Endodermal cell (in vitro differentiated cells): ENCODE data around the gene PDE5A. TPM values are rescaled to one million over a fixed set of nuclear protein-coding genes. Genes with fewer than 3 reads are reported as not detected.

Experiments used
- DNase-seq: peaks from one replicate; pipeline ENCODE4 v3.0.0-alpha.2; 2017
- H3K27ac ChIP-seq: 2 replicates; pipeline ENCODE4 v1.5.1; 2013; ENCODE audit warnings: mild to moderate bottlenecking, low read depth, low read length, moderate library complexity
- H3K27me3 ChIP-seq: 2 replicates; pipeline ENCODE4 v1.6.1; 2013; ENCODE audit warnings: mild to moderate bottlenecking, low read length, moderate library complexity; ENCODE audit not compliant: insufficient read depth, control insufficient read depth, poor library complexity, severe bottlenecking
- H3K36me3 ChIP-seq: 2 replicates; pipeline ENCODE4 v1.7.0; 2013; ENCODE audit warnings: mild to moderate bottlenecking, low read length, moderate library complexity; ENCODE audit not compliant: control insufficient read depth, insufficient read depth
- H3K4me1 ChIP-seq: one replicate; pipeline ENCODE4 v1.7.0; 2013; ENCODE audit warnings: low read length; ENCODE audit not compliant: control insufficient read depth, insufficient read depth
- H3K4me3 ChIP-seq: 2 replicates; pipeline ENCODE4 v1.5.1; 2013; ENCODE audit warnings: mild to moderate bottlenecking, low read length, moderate library complexity
- H3K9ac ChIP-seq: 2 replicates; pipeline ENCODE4 v1.6.1; 2013; ENCODE audit warnings: mild to moderate bottlenecking, low read length, moderate library complexity; ENCODE audit not compliant: poor library complexity, severe bottlenecking; ENCODE audit errors: extremely low read depth
- H3K9me3 ChIP-seq: 2 replicates; pipeline ENCODE4 v1.6.1; 2013; ENCODE audit warnings: mild to moderate bottlenecking, low read length, moderate library complexity; ENCODE audit not compliant: control insufficient read depth
- H3K27ac Mint-ChIP-seq: 2 replicates; pipeline ENCODE4 v1.8.0; 2020; ENCODE audit warnings: mixed read lengths
- H3K27me3 Mint-ChIP-seq: 2 replicates; pipeline ENCODE4 v1.8.0; 2021; ENCODE audit warnings: mild to moderate bottlenecking, mixed read lengths; ENCODE audit not compliant: insufficient read depth
- H3K36me3 Mint-ChIP-seq: 2 replicates; pipeline ENCODE4 v1.8.0; 2020; ENCODE audit warnings: low read depth, mixed read lengths
- H3K4me1 Mint-ChIP-seq: 2 replicates; pipeline ENCODE4 v1.8.0; 2020; ENCODE audit warnings: mixed read lengths
- H3K4me3 Mint-ChIP-seq: 2 replicates; pipeline ENCODE4 v1.8.0; 2020; ENCODE audit warnings: mild to moderate bottlenecking, moderate library complexity, mixed read lengths
- H3K9me3 Mint-ChIP-seq: 2 replicates; pipeline ENCODE4 v1.8.0; 2020; ENCODE audit warnings: mild to moderate bottlenecking, mixed read lengths
- WGBS, 2 experiments: methylation state at CpG; one replicate each; pipeline versions ENCODE4 v1.1.5 to v1.1.7; 2013; ENCODE audit warnings: missing lambda C conversion rate in 2 of 2, mixed read lengths in 1 of 2; ENCODE audit not compliant: insufficient coverage in 1 of 2, insufficient read length in 1 of 2; 5-methylcytosine and 5-hydroxymethylcytosine counted together
- total RNA-seq, 2 donors: library from RNA; stranded (reverse); fragmentation: NEBNext Ultra II Directional in 1 of 2; extraction: Animal tissue kit (Norgen Biotek cat#: 25700) in 1 of 2; gene quantifications; 2 replicates in 1 of 2; 3 replicates in 1 of 2; pipeline ENCODE4 v1.2.1, GENCODE V29; 2021
- TF ChIP-seq, protein P1 (sequence below): fragments of 200-600 bp; sonication (generic); conservative IDR thresholded peaks from 2 replicates; pipeline ENCODE4 v1.5.0; 2021; ENCODE audit warnings: antibody characterized with exemption, mild to moderate bottlenecking

PDE5A gene
- total RNA-seq, 2 donors from 2014 or later, result 36.3 to 37.8 TPM

DNA sequence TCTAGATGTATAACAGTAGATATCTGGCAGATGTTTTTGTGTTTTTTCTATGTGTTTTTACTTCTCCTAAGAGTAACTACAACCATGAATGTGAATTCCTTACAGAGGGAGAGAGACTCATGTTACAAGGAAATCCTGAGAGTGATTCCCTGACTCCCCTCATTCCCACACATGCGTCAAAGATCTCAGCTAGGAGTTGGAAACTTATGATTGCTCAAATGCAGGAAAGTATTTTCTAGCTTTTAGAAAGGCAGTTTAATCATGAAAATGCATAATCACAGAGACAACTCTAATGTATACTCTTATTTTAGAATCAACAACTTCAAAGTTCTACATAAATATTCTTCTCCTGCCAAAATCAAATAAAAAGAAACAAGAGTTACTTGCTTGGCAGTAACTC is 121.8 kb downstream of the PDE5A start:
- DNase-seq, result no peak
- Mint-ChIP-seq H3K9me3 (no peaks in the 10 kb centered on the region), H3K27me3 (no peaks in the 10 kb centered on the region), H3K36me3 (peaks cover 34% of the 10 kb centered on the region), H3K4me3 (no peak overlapping the region), H3K27ac (no peak overlapping the region), H3K4me1 (peaks cover 1% of the 10 kb centered on the region)
- H3K9ac ChIP-seq, result no peak overlapping the region
- TF ChIP-seq, protein P1, sequence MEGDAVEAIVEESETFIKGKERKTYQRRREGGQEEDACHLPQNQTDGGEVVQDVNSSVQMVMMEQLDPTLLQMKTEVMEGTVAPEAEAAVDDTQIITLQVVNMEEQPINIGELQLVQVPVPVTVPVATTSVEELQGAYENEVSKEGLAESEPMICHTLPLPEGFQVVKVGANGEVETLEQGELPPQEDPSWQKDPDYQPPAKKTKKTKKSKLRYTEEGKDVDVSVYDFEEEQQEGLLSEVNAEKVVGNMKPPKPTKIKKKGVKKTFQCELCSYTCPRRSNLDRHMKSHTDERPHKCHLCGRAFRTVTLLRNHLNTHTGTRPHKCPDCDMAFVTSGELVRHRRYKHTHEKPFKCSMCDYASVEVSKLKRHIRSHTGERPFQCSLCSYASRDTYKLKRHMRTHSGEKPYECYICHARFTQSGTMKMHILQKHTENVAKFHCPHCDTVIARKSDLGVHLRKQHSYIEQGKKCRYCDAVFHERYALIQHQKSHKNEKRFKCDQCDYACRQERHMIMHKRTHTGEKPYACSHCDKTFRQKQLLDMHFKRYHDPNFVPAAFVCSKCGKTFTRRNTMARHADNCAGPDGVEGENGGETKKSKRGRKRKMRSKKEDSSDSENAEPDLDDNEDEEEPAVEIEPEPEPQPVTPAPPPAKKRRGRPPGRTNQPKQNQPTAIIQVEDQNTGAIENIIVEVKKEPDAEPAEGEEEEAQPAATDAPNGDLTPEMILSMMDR, result no peak
- no peaks in the 10 kb centered on the region for H3K9me3 ChIP-seq
- 92% methylated on average over 1 of the region's 1 CpG; no CpG with 5 or more reads in 1 of the 2 experiments for WGBS, 2 experiments
- H3K4me1 ChIP-seq, result no peaks in the 10 kb centered on the region
- peaks cover 54% of the 10 kb centered on the region for H3K36me3 ChIP-seq
- no peak overlapping the region for H3K4me3 ChIP-seq
- no peaks in the 10 kb centered on the region for H3K27me3 ChIP-seq
- H3K27ac ChIP-seq, result no peak overlapping the region

DNA sequence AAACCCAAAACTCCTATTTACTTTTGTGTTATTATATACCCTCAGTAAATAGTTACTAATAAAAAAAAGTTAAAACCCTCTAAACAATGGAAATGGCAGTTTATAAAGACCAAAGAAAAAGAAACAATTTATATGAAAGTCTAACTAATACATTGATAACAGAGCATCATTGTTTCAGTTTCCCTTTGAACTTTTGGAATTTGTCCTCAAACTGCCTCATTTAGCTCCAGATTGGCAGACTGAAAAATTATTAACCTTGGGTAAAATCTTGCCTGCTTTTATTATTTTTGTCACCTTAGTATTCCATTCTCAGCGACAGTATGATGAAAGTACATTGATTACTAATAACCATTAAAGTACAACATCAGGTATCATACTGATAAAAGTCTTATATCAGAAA is 124.0 kb downstream of the PDE5A start:
- Histone ChIP-seq H3K4me3 (no peak overlapping the region), H3K36me3 (peaks cover 54% of the 10 kb centered on the region), H3K4me1 (no peaks in the 10 kb centered on the region), H3K9me3 (no peaks in the 10 kb centered on the region), H3K27ac (no peak overlapping the region), H3K9ac (no peak overlapping the region), H3K27me3 (no peaks in the 10 kb centered on the region)
- DNase-seq, result no peak
- 83% methylated on average over 1 of the region's 1 CpG; no CpG with 5 or more reads in 1 of the 2 experiments for WGBS, 2 experiments
- Mint-ChIP-seq H3K27ac (no peak overlapping the region), H3K4me1 (peaks cover 5% of the 10 kb centered on the region), H3K36me3 (peaks cover 49% of the 10 kb centered on the region), H3K9me3 (no peaks in the 10 kb centered on the region), H3K27me3 (no peaks in the 10 kb centered on the region), H3K4me3 (no peak overlapping the region)
- TF ChIP-seq, protein P1, result no peak

DNA sequence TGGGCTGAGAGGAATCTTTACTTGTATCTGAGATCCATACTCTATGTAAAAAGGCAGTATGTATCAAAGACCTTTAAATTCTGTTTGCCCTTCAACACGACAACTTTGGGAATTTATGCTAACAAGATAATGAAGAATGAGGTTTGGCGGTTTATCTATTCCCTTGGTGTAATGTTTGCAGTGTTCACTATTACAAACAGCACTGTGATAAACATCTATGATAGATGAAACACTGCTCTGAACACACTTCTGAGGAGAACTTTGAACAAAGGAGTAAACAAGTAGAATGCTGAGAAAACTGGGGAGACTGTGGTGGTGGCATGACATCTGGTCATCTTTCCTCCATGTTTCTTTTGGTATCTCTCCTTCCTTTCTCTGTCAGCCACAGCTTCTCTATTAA is 126.9 kb downstream of the PDE5A start:
- Mint-ChIP-seq H3K9me3 (no peaks in the 10 kb centered on the region), H3K36me3 (peaks cover 59% of the 10 kb centered on the region), H3K27ac (peak overlapping the region; percentile 37), H3K4me3 (no peak overlapping the region), H3K27me3 (no peaks in the 10 kb centered on the region), H3K4me1 (peaks cover 9% of the 10 kb centered on the region)
- H3K4me3 ChIP-seq, result no peak overlapping the region
- peaks cover 69% of the 10 kb centered on the region for H3K36me3 ChIP-seq
- no peaks in the 10 kb centered on the region for H3K9me3 ChIP-seq
- H3K9ac ChIP-seq, result no peak overlapping the region
- no peak for DNase-seq
- H3K4me1 ChIP-seq, result no peaks in the 10 kb centered on the region
- TF ChIP-seq, protein P1, result no peak
- WGBS, 2 experiments, result 80 to 92% methylated on average over 1 to 2 of the region's 2 CpGs
- H3K27me3 ChIP-seq, result no peaks in the 10 kb centered on the region
- H3K27ac ChIP-seq, result no peak overlapping the region
